NCI-H345 treated with DMSO at 0.1 percent for 48 hours (cell line): ENCODE results near the gene KY.
A peak's percentile ranks its signal among the peaks of the same experiment; 100 is the strongest.

Experiments
- DNase-seq: peaks from one replicate; lab custom pipeline; 2025; ENCODE audit not compliant: unreplicated experiment; lab: John Stamatoyannopoulos, UW

Gene KY, protein sequence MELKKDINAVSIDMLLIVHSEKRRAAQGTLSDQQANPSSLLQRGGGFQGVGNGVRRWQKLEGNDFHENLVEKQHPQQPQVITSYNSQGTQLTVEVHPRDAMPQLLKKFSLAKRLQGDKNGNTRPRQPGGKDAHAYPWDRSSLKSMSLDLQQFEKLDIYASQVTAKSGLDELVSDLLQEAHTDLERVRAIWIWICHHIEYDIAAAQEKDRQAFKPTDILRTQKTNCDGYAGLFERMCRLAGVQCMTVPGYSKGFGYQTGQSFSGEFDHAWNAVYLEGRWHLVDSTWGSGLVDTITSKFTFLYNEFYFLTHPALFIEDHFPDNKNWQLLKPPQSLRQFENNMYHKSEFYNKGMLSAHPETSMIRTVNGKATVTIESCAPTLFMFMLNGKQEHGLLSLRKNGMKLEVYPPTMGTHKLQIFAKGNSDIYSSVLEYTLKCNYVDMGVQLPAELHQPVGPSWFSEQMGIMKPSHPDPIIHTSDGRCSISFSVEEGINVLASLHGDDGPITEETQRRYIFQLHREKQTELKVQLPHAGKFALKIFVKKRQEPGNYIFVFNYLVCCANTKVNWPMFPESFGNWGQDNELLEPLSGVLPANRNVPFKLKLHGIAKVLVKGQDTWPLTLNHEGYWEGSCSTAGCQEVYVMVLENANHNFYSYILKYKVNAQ

GRCh38 chr3:134650431-134651346 is at the start of gene KY:
Gene KY (minus strand): TSS chr3:134651022. CDS start chr3:134650960, 62 bp downstream.
- DNase-seq, result no peak

- no peak for DNase-seq
Observed at GRCh38 chr3:134699721-134700120, 48.9 kb upstream of the KY start.

DNA sequence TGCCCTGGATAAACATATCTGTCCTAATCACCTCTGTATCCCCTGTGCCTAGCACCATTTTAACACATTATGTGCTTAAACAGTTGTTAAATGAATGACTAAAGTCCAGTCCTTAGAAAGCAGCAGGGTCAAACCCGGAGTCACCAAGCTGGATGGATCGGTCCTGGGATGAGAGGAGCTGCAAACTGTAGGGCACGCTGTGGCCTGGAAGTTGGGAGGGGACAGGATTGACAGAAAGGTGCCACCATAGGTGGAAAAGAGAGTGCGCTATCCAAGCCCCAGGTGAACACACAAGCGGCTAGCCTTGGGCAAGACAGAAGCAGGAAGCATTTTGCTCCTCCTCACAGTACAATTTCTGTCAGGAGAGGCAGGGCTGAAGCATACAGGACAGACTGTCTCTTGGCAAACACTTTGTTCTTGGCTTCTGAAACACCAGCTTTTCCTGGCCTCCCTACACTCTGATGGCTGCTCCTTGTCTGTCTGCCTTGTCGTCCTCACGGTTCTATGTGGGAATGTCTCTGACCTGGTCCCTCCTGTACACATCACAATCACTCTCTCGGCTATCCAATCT is 48.4 kb upstream of the KY start:
- no peak for DNase-seq

DNA sequence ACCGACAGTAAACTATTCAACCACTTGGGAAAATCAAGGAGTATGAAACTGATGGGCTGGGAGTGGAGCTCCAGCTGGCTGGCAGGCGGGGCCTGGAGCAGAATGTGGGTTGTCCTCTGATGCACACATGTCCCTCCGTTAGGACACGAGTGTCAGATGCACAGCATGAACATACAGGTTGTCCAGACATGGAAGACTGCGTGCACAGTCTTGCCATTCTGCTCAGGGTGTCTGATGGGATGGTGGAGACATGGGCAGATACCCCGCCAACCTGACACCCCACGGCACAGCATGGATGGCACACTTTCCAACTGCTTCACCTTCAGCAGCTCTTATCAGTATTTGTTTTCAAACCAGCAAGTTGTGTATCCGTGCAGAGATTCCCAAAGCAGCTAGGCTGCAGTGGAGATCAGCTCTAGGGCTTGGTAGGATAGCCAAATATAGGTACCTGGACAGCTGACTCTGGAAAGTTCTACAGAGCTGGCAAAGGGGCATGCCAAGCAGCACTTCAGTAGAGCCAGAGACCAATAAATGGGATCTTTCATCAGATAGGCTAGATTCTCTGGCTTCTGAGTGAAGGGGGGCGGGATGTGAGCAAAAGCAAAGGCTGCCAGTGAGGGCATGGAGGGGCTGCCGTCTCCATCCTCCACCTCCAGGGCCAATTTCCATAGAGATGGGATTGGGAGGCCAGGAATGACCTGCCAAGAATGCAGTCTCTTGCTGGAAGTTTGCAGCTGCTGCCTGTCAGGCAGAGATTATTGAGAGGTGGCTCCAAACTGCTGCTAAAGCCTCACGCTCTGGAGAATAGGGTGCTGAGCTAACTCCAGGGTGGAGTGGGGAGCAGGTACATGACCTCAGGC is 47.2 kb upstream of the KY start:
- no peak for DNase-seq

DNA sequence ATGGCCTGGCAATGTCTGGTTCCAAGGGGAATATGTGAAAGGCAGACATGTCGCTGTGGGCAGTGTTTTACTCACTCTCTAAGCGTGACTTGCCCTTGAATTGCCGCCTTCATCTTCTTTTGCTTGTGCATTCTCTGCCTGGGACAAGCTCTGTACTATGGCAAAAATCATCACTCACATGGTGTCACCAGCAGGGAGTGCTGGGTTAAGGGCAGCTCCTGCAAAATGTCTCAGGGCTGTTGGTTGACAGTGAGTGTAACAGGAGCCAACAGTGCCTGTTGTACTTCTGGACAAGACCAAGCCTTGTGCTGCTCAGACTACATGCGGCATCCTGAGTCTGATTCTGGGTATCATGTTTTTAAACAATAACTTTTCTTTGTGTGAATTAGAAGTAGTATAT is 45.3 kb upstream of the KY start:
- DNase-seq, result no peak

GRCh38 chr3:134694946-134695543 is 44.2 kb upstream of the KY start:
- no peak for DNase-seq

DNA sequence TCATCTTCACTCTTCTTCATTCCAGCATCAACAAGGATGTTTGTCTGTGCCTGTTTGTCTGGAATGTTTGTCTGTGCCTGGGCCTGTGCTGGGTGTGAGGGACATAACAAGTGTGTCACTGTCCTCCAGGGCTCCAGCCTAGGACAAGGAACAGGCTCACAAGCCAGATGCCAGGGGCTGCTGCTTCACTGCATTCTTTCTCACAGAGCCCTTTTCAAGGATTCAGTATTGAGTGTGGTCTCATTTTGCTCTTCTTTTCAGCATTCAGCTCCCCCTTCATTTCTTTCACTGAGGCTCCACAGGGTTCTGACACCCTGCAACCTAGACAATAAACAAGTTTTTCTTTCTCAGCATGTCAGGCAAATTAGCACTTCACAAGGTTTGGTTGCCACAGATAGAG is 43.6 kb upstream of the KY start:
- no peak for DNase-seq

- no peak for DNase-seq
Observed at GRCh38 chr3:134693804-134694203, 43.0 kb upstream of the KY start.

- no peak for DNase-seq
Observed at GRCh38 chr3:134693226-134693625, 42.4 kb upstream of the KY start.

- DNase-seq, result no peak
Observed at GRCh38 chr3:134690226-134690625, 39.4 kb upstream of the KY start.

GRCh38 chr3:134687642-134688041 is 36.8 kb upstream of the KY start:
- DNase-seq, result no peak

DNA sequence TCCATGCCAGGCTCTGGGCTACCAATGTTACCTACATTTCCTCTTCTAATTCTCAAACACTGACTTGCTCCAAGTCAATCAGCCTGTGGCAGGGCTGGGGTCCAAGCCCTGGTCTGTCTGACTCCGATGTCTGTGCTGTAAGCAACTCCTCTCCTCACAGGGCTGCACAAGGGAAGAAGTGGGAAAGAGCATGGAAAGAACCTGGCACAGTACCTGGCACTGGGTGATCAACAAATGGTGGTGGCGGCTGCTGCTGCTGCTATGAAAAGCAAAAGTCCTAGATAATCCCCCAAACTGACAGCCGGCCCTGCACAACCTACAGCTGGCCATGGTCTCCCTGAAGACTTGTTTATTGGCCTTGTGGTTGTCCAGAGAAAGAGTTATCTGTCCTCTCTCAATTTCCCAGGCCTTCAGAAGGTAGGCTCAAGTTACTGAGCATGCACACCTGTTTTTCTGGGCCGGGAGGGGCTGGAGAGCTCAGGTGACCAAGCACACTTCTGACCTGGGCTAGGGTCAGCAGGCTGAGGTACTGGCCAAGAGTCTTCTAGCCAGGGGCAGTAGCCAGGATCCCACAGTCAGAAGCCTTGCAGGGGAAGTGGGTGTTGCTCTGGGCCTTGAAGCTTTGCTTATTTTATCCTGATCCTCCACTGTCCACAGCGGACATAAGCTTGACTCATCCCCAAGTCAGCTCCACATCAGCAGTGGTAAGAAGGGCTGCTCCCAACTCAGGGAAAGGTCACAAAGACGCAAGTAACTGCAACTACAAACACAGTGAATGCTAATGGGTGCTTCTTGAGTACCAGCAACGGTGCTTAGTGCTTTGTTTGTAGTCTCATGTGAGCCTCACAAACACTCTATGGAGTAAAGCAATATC is 35.3 kb upstream of the KY start:
- DNase-seq, result no peak

GRCh38 chr3:134682196-134682880 is 31.5 kb upstream of the KY start:
- no peak for DNase-seq

DNA sequence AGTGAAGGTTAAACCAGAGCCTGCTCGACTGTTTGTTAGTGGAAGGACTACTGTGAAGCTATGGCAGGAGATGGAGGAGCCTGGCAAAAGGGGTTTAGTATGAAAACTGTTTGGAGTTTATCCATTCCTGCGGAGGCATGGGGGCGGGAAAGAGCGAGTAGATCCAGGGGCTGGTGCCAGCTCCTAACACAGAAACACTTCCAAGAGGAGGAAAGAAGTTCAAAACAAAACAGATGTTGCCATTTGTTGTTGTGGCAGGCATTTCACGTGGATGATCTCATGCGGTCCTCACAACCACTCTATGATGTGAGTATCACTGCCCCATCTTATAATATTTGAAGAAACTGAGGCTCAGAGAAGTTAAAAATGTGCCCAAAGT is 30.7 kb upstream of the KY start:
- no peak for DNase-seq

GRCh38 chr3:134680796-134681521 is 30.1 kb upstream of the KY start:
- no peak for DNase-seq

DNA sequence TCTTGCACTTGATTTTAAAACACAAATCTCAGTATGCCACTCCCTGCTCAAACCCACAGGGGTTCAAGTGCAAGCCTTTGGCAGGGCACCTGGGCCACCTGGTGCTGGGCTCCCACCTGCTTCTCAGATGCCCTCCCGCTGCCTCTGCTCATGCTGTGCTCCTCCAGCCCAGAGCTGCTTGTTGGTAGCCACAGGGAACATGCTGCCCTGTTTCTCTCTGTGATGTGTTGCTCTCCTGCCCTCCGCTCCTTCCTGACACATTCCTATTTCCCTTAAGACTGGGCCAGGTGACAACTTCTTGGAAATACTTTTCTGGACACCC is 27.1 kb upstream of the KY start:
- DNase-seq, result peak; percentile 63

- no peak for DNase-seq
Observed at GRCh38 chr3:134677196-134677986, 26.6 kb upstream of the KY start.
